ENCODE data around the gene DEFB129. TPM values are rescaled to one million over a fixed set of nuclear protein-coding genes. Genes with fewer than 3 reads are reported as not detected.
"Not testable (repeated sequence)": the region's sequence is repeated elsewhere in the genome, so short reads cannot be mapped to it uniquely, and the experiment has no call there.

The DEFB129 gene
- total RNA-seq, 1 donor from 2014 or later = not detected

DNA sequence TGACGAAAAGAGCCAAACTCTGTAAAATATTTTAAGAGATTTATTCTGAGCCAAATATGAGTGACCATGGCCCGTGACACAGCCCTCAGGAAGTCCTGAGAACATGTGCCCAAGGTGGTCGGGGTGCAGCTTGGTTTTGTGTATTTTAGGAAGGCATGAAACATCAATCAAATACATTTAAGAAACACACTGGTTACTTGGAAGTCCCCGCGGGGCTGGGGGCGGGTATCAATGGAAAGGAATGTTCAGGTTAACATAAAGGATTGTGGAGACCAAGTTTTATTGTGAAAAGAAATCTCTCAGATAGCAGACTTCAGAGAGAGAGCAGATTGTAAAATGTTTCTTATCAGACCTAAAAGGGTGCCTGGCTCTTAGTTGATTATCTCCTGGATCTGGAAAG, 26.4 kb downstream of the DEFB129 start:
- not testable (repeated sequence) for DNase-seq

GRCh38 chr20:257419-257818, 30.4 kb downstream of the DEFB129 start, which contains the start of gene DEFB132:
Gene DEFB132 (plus strand): TSS chr20:257724. CDS start chr20:257779, 55 bp downstream.
- DNase-seq = no peak

GRCh38 chr20:258269-258858, 31.3 kb downstream of the DEFB129 start:
- no peak for DNase-seq

GRCh38 chr20:258963-259362, 31.9 kb downstream of the DEFB129 start:
- no peak for DNase-seq

- DNase-seq = no peak
Observed at GRCh38 chr20:259981-260380, 32.9 kb downstream of the DEFB129 start.

- no peak for DNase-seq
Observed at GRCh38 chr20:263701-264100, 36.6 kb downstream of the DEFB129 start.

GRCh38 chr20:266596-267562, 39.8 kb downstream of the DEFB129 start:
- DNase-seq = peak; percentile 38

- DNase-seq = no peak
Observed at GRCh38 chr20:270517-270916, 43.5 kb downstream of the DEFB129 start.

- DNase-seq = no peak
Observed at GRCh38 chr20:271069-271468, 44.0 kb downstream of the DEFB129 start.

- no peak for DNase-seq
Observed at GRCh38 chr20:271528-271927, 44.5 kb downstream of the DEFB129 start.

GRCh38 chr20:272718-273117, 45.7 kb downstream of the DEFB129 start:
- DNase-seq = no peak

GRCh38 chr20:273884-274283, 46.8 kb downstream of the DEFB129 start:
- no peak for DNase-seq

GRCh38 chr20:275791-276190, 48.7 kb downstream of the DEFB129 start:
- DNase-seq = no peak

- no peak for DNase-seq
Observed at GRCh38 chr20:276620-277495, 49.8 kb downstream of the DEFB129 start.

DNA sequence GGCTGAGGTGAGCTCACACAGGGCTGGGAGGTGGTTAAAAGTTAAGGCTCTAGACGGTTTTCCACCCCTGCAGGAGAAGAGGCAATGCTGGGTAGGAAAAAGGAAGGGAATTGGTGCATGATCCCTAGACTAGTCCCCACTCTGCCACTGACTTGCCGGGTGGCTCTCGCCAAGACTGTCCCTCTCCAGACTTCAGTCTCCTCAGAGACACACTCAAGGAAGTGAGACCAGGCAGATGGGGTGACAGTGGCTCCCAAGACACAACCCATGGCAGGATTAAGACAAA, 50.4 kb downstream of the DEFB129 start:
- no peak for DNase-seq

- DNase-seq = no peak
Observed at GRCh38 chr20:278181-278580, 51.1 kb downstream of the DEFB129 start.

GRCh38 chr20:278607-279571, 51.8 kb downstream of the DEFB129 start:
- no peak for DNase-seq
